ENCODE results near the gene LRP4.

GRCh38 chr11:46907606-46908005 is 10.7 kb downstream of the LRP4 start:
- TF ChIP-seq CTCF (IDR thresholded peaks at IDR 0.05; ENCODE audit: poor library complexity, severe bottlenecking) (no peak), EP300 (conservative IDR thresholded peaks at IDR 0.05; ENCODE audit: poor library complexity, severe bottlenecking) (no peak), POLR2AphosphoS5 (IDR thresholded peaks at IDR 0.05) (no peak), RAD21 (conservative IDR thresholded peaks at IDR 0.05) (no peak), TAF1 (IDR thresholded peaks at IDR 0.05; ENCODE audit: low read depth) (no peak)
